GM12801 (cell line): ENCODE measurements around the gene DCLK2.

ENCODE experiments used
- TF ChIP-seq, protein P1 (sequence below): IDR thresholded peaks from one replicate; pipeline ENCODE4 v1.5.1; 2011; ENCODE audit warnings: control low read depth; ENCODE audit not compliant: insufficient read length; ENCODE audit errors: extremely low read depth

Gene DCLK2

DNA sequence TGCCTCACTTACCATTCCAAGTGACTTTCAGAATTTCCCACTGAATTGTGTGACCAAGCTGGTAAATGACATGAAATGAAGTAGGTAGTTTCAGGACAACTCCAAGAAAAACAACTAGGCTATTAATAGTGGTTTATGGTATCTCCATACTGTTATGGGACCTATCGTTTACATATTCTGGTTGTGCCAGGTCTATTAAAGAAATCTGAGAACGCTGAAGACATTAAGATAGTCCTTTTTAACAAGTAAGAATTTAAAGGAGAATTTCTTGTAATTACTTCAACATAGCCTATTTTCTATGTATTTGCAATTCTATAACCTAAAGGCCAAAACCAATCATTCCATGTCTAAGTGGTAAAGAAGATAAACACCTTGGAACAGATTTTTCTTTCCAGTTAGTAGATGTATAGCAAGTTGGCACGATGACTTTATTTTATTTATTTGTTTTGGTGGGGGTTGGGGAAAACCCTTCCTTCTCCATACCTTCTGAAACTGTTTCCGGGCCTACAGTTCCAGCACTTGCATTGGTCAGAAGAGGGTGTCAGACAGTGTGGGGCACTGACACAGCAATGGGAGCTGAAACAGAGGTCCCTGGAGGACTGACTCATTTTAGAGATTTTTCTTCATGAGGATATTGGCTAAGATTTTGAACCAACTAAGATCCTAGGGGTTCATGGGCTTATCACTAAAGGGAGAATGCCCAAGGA is 7.6 kb upstream of the DCLK2 start:
- TF ChIP-seq, protein P1, sequence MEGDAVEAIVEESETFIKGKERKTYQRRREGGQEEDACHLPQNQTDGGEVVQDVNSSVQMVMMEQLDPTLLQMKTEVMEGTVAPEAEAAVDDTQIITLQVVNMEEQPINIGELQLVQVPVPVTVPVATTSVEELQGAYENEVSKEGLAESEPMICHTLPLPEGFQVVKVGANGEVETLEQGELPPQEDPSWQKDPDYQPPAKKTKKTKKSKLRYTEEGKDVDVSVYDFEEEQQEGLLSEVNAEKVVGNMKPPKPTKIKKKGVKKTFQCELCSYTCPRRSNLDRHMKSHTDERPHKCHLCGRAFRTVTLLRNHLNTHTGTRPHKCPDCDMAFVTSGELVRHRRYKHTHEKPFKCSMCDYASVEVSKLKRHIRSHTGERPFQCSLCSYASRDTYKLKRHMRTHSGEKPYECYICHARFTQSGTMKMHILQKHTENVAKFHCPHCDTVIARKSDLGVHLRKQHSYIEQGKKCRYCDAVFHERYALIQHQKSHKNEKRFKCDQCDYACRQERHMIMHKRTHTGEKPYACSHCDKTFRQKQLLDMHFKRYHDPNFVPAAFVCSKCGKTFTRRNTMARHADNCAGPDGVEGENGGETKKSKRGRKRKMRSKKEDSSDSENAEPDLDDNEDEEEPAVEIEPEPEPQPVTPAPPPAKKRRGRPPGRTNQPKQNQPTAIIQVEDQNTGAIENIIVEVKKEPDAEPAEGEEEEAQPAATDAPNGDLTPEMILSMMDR, result no peak

DNA sequence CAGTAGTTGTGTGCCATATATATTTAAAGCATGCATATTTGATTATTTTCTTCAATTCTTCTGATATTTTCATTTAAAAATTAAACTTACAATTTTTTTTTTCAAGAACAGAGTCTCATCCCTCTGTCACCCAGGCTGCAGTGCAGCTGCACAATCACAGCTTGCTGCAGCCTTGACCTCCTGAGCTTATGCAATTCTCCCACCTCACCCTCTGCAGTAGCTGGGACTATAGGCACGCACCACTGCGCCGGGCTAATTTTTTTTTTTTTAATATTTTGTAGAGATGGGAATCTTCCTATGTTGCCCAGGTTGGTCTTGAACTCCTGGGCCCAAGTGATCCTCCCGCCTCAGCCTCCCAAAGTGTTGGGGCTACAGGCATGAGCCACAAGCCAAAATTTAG is 5.8 kb upstream of the DCLK2 start:
- TF ChIP-seq, protein P1, result no peak

DNA sequence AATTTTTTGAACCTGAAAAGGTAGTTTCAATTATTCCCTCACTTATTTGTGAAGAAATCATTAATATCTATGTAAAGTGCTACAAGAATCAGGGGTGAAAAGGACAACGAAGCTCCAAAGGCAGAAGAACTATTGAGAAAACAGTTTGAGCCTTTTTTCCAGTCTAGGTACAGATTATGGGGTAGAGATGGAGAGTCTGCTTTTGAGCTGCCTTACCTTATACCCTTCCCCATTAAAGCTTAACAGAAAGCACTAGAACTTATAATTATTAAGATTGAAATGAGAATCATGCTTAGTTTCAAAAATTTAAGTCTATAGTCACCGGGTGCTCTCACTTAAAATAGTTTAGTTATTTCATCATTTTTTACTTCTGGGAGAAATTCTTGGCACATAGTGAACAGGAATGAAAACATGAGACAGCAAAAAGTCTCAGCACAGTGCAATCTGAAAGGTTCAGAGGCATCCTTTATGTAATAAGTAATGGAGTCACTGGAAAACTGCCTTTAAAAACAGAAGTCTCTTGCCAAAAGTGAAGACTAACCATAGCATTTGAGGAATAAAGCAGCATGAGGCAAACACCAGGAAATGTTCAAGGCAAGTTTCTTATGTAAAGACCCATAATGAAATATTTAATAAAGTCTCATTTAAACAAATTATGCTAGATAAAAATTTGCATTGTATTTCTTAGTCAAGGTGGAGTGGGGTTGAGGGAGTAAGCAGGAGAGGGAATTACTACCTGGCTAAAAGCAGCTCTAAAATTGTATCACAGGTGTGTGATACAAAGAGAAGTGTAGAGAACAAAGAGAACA is 5.1 kb upstream of the DCLK2 start:
- TF ChIP-seq, protein P1, result no peak

DNA sequence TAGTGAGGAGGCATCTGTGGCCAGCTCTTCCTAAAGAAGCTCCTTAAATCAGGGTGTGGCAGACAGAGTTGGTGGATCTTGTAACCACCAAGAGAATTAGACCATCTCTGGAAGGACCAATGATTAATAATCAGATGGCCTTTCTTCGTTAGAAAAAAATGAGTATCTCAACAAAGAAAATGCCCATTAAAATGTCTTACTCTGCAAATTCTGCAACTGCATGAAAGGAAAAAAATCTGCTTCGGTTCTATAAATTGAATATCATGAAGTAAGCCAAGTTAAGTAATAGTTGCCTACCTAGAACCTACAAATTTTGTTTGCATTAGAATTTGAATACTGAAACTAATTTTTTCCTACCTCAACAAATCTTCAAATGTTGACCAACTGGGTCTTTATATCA is 4.2 kb upstream of the DCLK2 start:
- TF ChIP-seq, protein P1, result no peak

DNA sequence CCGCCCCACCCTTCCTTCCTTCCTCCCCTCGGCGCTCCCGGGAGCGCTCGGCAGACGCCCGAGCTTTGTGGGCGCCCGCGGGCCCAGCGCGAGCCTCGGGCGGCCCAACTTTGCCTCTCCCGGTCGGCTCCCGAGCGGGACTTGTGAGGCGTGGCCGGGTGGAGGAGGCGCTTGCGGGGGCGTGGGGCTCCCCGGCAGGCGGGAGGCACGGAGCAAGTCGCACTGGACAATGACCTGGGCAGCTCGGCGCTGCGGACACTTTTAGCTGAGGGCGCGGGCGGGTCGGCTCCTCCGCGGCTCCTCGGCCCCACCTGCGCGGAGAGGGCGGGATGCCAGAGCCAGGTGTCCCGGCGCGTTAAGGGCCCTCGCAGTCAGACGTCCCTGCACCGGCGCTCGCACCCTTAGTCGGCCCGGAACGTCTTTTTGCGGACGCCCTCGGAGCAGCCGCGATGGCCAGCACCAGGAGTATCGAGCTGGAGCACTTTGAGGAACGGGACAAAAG is 385 bp downstream of the DCLK2 start:
- TF ChIP-seq, protein P1, result no peak

DNA sequence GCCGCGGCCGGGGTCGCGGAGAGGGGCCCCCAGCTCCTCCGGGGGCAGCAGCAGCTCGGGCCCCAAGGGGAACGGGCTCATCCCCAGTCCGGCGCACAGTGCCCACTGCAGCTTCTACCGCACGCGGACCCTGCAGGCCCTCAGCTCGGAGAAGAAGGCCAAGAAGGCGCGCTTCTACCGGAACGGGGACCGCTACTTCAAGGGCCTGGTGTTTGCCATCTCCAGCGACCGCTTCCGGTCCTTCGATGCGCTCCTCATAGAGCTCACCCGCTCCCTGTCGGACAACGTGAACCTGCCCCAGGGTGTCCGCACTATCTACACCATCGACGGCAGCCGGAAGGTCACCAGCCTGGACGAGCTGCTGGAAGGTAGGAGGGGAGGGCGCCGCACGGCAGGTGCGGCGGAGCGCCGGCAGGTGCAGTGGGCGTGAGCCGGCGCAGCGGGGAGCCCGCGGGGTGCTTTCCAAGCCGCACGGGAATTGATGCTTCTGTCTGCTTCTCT is 886 bp downstream of the DCLK2 start:
- TF ChIP-seq, protein P1, result no peak

DNA sequence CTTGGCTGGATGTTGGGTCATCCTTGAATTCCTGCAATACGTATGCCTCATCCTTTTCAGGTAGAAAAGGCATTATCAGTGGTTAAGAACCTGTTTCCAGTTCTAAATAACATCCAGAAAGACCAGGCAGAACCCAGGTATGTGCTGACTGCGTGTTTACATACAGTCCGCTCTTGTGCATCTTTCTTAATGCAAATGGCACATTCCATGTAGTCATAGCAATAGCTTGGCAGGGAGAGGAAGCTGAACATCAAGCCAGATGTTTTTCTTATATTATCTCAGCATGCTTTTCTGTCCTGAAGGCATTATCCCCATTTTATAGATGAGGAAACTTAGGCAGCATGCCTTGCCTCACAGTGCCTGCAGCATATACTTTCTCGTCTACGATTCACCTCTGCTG is 2.1 kb downstream of the DCLK2 start:
- TF ChIP-seq, protein P1, result no peak
